Tibial nerve (tissue), 4 donors: ENCODE measurements around the gene GPX7. TPM values are rescaled to one million over a fixed set of nuclear protein-coding genes. Genes with fewer than 3 reads are reported as not detected.

Experiments used
- DNase-seq, 2 donors: peaks; one replicate each; pipeline ENCODE4 v3.0.0-alpha.2; 2019; ENCODE audit warnings: low spot score in 2 of 2
- H3K27ac ChIP-seq, 4 donors: fragments of 200-600 bp; sonication (generic) in 3 of 4; one replicate each; pipeline ENCODE4 v1.5.1; 2017 to 2019; ENCODE audit warnings: mild to moderate bottlenecking in 1 of 4
- H3K27me3 ChIP-seq, 2 donors: fragments of 200-600 bp; sonication (generic) in 1 of 2; one replicate each; pipeline versions ENCODE4 v1.5.1 to v1.6.0; 2017 to 2019
- H3K36me3 ChIP-seq, 3 donors: fragments of 200-600 bp; sonication (generic); one replicate each; pipeline ENCODE4 v1.5.1; 2018 to 2019
- H3K4me1 ChIP-seq, 4 donors: fragments of 200-600 bp; sonication (generic) in 3 of 4; one replicate each; pipeline ENCODE4 v1.5.1; 2017 to 2019
- H3K4me3 ChIP-seq, 4 donors: fragments of 200-600 bp; sonication (generic) in 3 of 4; one replicate each; pipeline ENCODE4 v1.5.1; 2017 to 2019; ENCODE audit warnings: mild to moderate bottlenecking in 1 of 4, moderate library complexity in 1 of 4
- H3K9me3 ChIP-seq, 4 donors: fragments of 200-600 bp; sonication (generic) in 3 of 4; one replicate each; pipeline ENCODE4 v1.5.1; 2017 to 2019
- EP300 ChIP-seq, 2 donors: sonication (generic); formaldehyde crosslinking; IDR thresholded peaks; one replicate each; pipeline ENCODE4 v1.6.1; 2017; ENCODE audit warnings: antibody characterized with exemption in 2 of 2, mild to moderate bottlenecking in 1 of 2
- POLR2A ChIP-seq, 2 donors: fragments of 450-650 bp; IDR thresholded peaks; one replicate each; pipeline ENCODE4 v1.6.1; 2017; ENCODE audit warnings: antibody characterized with exemption in 2 of 2, mild to moderate bottlenecking in 2 of 2, moderate library complexity in 2 of 2
- WGBS, 2 donors: methylation state at CpG; one replicate each; pipeline ENCODE4 v1.1.5; 2018; 5-methylcytosine and 5-hydroxymethylcytosine counted together
- total RNA-seq, 4 donors: library from RNA; depleted of rRNA; stranded (reverse); fragments of >200 nt; gene quantifications; one replicate each; pipeline ENCODE4 v1.1.0, GENCODE V29; 2016
- TF ChIP-seq, protein P1 (sequence below), 5 experiments: fragments of 200-600 bp in 3 of 5; fragments of 450-650 bp in 2 of 5; sonication (generic) in 3 of 5; IDR thresholded peaks; one replicate each; pipeline ENCODE4 v1.5.1; 2016 to 2019; ENCODE audit warnings: antibody characterized with exemption in 5 of 5, mild to moderate bottlenecking in 3 of 5, moderate library complexity in 2 of 5

GPX7 gene
- total RNA-seq, 4 donors from 2014 or later, result 6.3 to 21.4 (median 13.8) TPM

DNA sequence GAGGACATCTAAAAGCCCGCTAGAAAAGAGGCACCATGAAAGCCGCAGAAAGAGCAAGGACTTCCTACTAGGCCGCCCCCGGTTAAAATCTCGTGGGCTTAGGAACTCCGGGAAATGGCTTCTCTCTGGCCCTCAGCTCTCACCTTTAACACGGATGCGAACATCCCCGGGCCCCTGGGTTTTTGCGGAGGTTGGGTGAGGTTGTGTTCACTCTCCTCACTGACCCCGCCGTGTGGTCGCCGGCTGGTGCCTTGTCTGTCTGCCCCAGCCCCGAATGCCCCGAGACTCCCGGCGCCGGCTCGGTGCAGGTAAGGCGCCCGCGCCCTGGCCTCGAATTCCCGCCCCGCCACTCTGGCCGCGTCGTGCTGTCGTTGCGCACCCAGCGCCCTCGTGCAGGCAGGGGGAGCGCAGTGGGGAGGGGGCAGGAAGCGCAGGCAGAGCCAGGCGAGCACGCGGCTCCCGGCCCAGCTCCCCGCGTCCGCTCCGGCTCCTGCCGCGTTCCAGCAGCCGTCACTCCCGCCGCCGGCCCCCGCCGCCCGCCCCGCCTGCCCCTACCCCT is 30.6 kb downstream of the GPX7 start, which contains the start of gene SHISAL2A:
Gene SHISAL2A, plus strand, starts transcription at position 437 of the 559 bp plus-strand sequence. CDS start 326 bp downstream, outside the sequence.
- H3K27ac ChIP-seq, result peak within 1 kb of the TSS in 3 of 4 donors; percentile 49 to 85 (median 64)
- peaks cover 0 to 46% of the 10 kb centered on the region in 2 donors for H3K27me3 ChIP-seq
- peaks cover 0 to 9% (median 0%) of the 10 kb centered on the region in 4 donors for H3K9me3 ChIP-seq
- no peak for DNase-seq
- WGBS, 2 donors, result 14 to 25% methylated on average over 23 to 25 of the region's 53 CpGs
- H3K4me1 ChIP-seq, result peaks cover 0 to 34% (median 8%) of the 10 kb centered on the region in 4 donors
- no peaks in the 10 kb centered on the region for H3K36me3 ChIP-seq
- TF ChIP-seq, protein P1, sequence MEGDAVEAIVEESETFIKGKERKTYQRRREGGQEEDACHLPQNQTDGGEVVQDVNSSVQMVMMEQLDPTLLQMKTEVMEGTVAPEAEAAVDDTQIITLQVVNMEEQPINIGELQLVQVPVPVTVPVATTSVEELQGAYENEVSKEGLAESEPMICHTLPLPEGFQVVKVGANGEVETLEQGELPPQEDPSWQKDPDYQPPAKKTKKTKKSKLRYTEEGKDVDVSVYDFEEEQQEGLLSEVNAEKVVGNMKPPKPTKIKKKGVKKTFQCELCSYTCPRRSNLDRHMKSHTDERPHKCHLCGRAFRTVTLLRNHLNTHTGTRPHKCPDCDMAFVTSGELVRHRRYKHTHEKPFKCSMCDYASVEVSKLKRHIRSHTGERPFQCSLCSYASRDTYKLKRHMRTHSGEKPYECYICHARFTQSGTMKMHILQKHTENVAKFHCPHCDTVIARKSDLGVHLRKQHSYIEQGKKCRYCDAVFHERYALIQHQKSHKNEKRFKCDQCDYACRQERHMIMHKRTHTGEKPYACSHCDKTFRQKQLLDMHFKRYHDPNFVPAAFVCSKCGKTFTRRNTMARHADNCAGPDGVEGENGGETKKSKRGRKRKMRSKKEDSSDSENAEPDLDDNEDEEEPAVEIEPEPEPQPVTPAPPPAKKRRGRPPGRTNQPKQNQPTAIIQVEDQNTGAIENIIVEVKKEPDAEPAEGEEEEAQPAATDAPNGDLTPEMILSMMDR (IDR thresholded peaks at IDR 0.05), result no peak
- TF ChIP-seq POLR2A (IDR thresholded peaks at IDR 0.05) (no peak), EP300 (IDR thresholded peaks at IDR 0.05) (no peak)
- H3K4me3 ChIP-seq, result peak within 1 kb of the TSS; percentile 19 to 54 (median 41)

DNA sequence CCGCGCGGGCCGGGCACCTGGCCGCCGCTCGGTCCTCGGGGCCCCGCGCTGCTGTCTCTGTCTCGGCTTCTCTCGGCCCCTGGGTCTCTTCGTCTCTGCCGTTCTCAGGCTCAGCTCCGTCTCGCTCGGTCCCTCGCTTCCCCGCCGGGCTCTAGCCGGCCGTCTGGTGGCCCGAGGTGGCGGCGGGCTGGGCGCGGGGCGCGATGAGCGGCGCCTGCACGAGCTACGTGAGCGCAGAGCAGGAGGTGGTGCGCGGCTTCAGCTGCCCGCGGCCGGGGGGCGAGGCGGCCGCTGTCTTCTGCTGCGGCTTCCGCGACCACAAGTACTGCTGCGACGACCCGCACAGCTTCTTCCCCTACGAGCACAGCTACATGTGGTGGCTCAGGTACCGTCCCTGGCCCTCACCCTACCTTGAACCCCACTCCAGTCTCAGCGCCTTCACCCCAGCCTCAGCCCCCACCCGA is 31.2 kb downstream of the GPX7 start:
- Histone ChIP-seq H3K4me1 (peaks cover 0 to 34% (median 11%) of the 10 kb centered on the region in 4 donors), H3K27ac (peak overlapping the region in 2 of 4 donors; percentile 64 to 85), H3K27me3 (peaks cover 0 to 46% of the 10 kb centered on the region in 2 donors), H3K36me3 (no peaks in the 10 kb centered on the region), H3K9me3 (peaks cover 0 to 9% (median 0%) of the 10 kb centered on the region in 4 donors), H3K4me3 (peak overlapping the region; percentile 19 to 54 (median 41))
- DNase-seq, result no peak
- TF ChIP-seq, protein P1 (IDR thresholded peaks at IDR 0.05), result no peak
- TF ChIP-seq POLR2A (IDR thresholded peaks at IDR 0.05), result no peak
- TF ChIP-seq EP300 (IDR thresholded peaks at IDR 0.05), result no peak
- WGBS, 2 donors, result 27 to 35% methylated on average over 2 to 6 of the region's 52 CpGs

DNA sequence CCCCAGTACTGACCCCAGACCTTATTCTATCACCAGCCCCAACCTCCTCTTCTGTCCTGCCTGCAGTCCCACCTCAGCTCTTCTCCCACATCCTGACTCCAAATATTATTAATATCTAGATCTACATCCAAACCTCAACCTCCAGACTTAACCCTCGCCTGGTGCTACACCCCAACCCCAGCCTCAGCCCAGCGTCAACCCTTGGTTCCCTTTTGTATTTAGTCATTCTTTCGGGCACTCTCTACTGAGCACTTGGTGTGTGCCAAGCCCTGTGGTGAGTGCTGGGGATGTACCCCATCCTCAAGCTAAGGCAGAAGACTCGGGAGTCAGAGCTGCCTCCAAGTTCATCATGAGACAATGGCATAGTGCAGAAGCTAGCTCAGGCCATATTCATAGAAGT is 31.9 kb downstream of the GPX7 start:
- DNase-seq, result no peak
- H3K36me3 ChIP-seq, result no peaks in the 10 kb centered on the region
- TF ChIP-seq EP300 (IDR thresholded peaks at IDR 0.05) (no peak), POLR2A (IDR thresholded peaks at IDR 0.05) (no peak)
- TF ChIP-seq, protein P1 (IDR thresholded peaks at IDR 0.05), result no peak
- peaks cover 0 to 9% (median 0%) of the 10 kb centered on the region in 4 donors for H3K9me3 ChIP-seq
- 84 to 91% methylated on average over 4 of the region's 4 CpGs for WGBS, 2 donors
- peaks cover 0 to 46% of the 10 kb centered on the region in 2 donors for H3K27me3 ChIP-seq
- H3K27ac ChIP-seq, result peak overlapping the region in 1 of 4 donors; percentile 85
- peak overlapping the region in 1 of 4 donors; percentile 54 for H3K4me3 ChIP-seq
- H3K4me1 ChIP-seq, result peaks cover 0 to 29% (median 13%) of the 10 kb centered on the region in 4 donors

DNA sequence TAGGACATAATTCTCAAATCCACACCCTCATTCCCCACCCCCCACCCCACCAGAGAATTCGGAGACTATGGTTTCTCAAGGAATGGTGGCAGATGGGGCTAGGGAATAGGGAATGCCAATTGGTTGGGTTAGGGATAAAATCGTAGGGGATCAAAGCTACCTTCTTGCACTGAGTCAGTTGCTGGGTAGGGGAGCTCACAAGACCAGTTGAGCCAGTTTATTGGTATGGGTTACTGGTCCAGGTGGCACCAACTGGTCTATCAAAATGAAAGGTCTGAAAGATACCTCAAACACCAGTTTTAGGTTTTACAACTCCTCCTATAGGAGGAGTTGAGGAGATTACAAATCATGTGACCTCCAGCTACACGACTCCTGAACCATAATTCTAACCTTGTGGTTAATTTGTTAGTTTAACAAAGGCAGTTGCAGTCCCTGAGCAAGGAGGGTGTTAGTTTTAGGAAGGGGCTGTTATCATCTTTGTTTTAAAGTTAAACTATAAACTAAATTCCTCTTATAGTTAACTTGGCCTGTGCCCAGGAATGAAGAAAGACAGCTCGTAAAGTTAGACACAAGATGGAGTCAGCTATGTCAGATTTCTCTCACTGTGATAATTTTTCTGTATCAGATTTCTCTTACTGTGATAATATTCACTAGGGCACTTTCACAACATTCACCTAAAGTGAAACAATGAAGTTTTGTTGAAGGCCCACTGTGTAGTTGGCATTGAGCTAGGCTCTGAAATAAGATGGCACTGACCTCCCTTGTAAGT is 33.3 kb downstream of the GPX7 start:
- WGBS, 2 donors, result 80% methylated on average over 4 of the region's 4 CpGs
- Histone ChIP-seq H3K4me3 (no peak overlapping the region), H3K27ac (peak overlapping the region in 1 of 4 donors; percentile 40), H3K27me3 (peaks cover 0 to 46% of the 10 kb centered on the region in 2 donors), H3K36me3 (no peaks in the 10 kb centered on the region), H3K4me1 (peaks cover 0 to 22% (median 11%) of the 10 kb centered on the region in 4 donors), H3K9me3 (peaks cover 0 to 9% (median 0%) of the 10 kb centered on the region in 4 donors)
- no peak for TF ChIP-seq POLR2A (IDR thresholded peaks at IDR 0.05)
- no peak for TF ChIP-seq EP300 (IDR thresholded peaks at IDR 0.05)
- TF ChIP-seq, protein P1 (IDR thresholded peaks at IDR 0.05), result no peak
- DNase-seq, result no peak
